ENCODE measurements around the gene FGF12. TPM values are rescaled to one million over a fixed set of nuclear protein-coding genes. Genes with fewer than 3 reads are reported as not detected.

The FGF12 gene
- total and polyA plus RNA-seq, 11 donors, result 21.8 to 420 (median 265) TPM

GRCh38 chr3:192133271-192133670 lies 594.1 kb downstream of the FGF12 start:
- Histone ChIP-seq H3K36me3 (no peaks in the 10 kb centered on the region), H3K9me3 (no peaks in the 10 kb centered on the region), H3K4me1 (no peaks in the 10 kb centered on the region), H3K4me3 (no peak overlapping the region), H3K27ac (no peak overlapping the region), H3K27me3 (no peaks in the 10 kb centered on the region)
- DNase-seq (no peak), ATAC-seq (no peak)
- TF ChIP-seq CTCF (IDR thresholded peaks at IDR 0.05) (no peak), POLR2A (IDR thresholded peaks at IDR 0.05) (no peak)
- 83 to 95% (median 88%) methylated on average over 4 of the region's 4 CpGs for WGBS, 4 donors
- intact Hi-C loops (cut with DNase I), result loop anchor here in 7 of 10 donors (5.0 to 10.0 kb wide), 4 partner anchors 52 to 312 kb away; no protein-coding TSS in a partner anchor

DNA sequence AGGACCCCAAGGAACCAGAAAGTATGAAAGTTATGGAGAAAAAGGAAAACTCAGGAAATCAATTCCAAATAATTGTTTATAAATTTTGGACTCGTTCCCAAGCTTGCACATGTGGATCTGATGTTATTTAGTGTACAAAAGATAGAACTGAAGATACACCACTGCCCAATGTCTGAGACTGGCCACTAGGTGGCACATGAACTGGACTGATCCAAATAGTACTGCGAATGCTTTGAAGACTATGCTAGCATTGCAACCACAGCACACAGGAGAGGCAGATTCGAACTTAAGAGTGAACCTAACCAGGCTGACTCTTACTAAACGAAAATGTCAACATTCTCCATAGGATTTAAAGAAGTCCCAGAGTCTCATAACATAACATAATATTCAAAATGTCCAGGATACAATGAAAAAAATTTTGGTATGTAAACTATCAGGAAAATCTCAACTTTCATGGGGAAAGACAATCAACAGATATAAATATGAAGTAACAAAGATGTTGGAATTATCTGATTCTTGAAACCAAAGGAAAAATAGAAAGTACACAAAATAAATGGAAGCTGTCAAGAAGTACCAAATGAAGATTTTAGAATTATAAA lies 596.7 kb downstream of the FGF12 start:
- no peak overlapping the region for H3K4me3 ChIP-seq
- peak in 4 of 5 donors; percentile 19 to 48 (median 43) for DNase-seq

DNA sequence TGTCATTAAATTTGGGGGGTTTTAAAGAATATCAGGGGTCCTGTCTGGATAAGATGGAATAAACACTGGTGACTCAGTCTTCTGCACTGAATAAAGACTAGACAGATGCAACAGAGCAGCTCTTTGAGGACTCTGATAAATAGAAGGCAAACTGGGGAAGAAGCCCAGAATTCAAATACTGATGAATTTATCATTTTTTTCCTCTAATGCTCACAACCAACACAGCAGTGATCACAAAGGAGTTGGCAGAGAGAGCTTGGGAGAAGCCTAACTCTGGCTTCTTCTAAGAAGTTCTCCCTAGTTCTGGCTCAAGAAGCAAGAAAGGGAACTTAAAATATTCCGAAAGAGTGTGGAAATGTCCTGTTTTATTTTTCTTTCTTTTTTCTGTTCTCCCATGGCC lies 597.8 kb downstream of the FGF12 start:
- no peak overlapping the region for H3K4me3 ChIP-seq
- H3K27ac ChIP-seq, result no peak overlapping the region
- ATAC-seq (no peak), DNase-seq (no peak)
- WGBS, 4 donors, result 80 to 100% (median 90%) methylated on average over 1 of the region's 1 CpG
- H3K27me3 ChIP-seq, result no peaks in the 10 kb centered on the region
- H3K4me1 ChIP-seq, result no peaks in the 10 kb centered on the region
- no peaks in the 10 kb centered on the region for H3K36me3 ChIP-seq
- TF ChIP-seq CTCF (IDR thresholded peaks at IDR 0.05) (no peak), POLR2A (IDR thresholded peaks at IDR 0.05) (no peak)
- H3K9me3 ChIP-seq, result no peaks in the 10 kb centered on the region
- intact Hi-C loops (cut with DNase I), result loop anchor here in 4 of 10 donors (2.0 to 10.0 kb wide), 4 partner anchors 295 to 715 kb away; no protein-coding TSS in a partner anchor

More for the DNA sequence above, 596.7 kb downstream of the FGF12 start:
- H3K9me3 ChIP-seq, result no peaks in the 10 kb centered on the region
- H3K27ac ChIP-seq, result no peak overlapping the region
- WGBS, 4 donors, result 18 to 28% (median 26%) methylated on average over 4 of the region's 4 CpGs
- ATAC-seq, result peak in 3 of 4 donors; percentile 77 to 87 (median 81)
- intact Hi-C loops (cut with DNase I), result loop anchor here in 9 of 10 donors (1.0 to 10.0 kb wide), 6 partner anchors 54 to 314 kb away; no protein-coding TSS in a partner anchor
- H3K4me1 ChIP-seq, result no peaks in the 10 kb centered on the region
- no peaks in the 10 kb centered on the region for H3K27me3 ChIP-seq
- no peaks in the 10 kb centered on the region for H3K36me3 ChIP-seq
- no peak for TF ChIP-seq POLR2A (IDR thresholded peaks at IDR 0.05)
- TF ChIP-seq CTCF (IDR thresholded peaks at IDR 0.05), result peak; percentile 64 to 83 (median 74)

GRCh38 chr3:192128922-192129321 lies 598.4 kb downstream of the FGF12 start:
- 67 to 76% (median 70%) methylated on average over 4 of the region's 4 CpGs for WGBS, 4 donors
- H3K27me3 ChIP-seq, result no peaks in the 10 kb centered on the region
- no peaks in the 10 kb centered on the region for H3K36me3 ChIP-seq
- ATAC-seq (no peak), DNase-seq (no peak)
- H3K4me3 ChIP-seq, result no peak overlapping the region
- no peaks in the 10 kb centered on the region for H3K9me3 ChIP-seq
- H3K27ac ChIP-seq, result no peak overlapping the region
- TF ChIP-seq CTCF (IDR thresholded peaks at IDR 0.05) (no peak), POLR2A (IDR thresholded peaks at IDR 0.05) (no peak)
- intact Hi-C loops (cut with DNase I), result loop anchor here in 4 of 10 donors (2.0 to 10.0 kb wide), 4 partner anchors 296 to 714 kb away; no protein-coding TSS in a partner anchor
- H3K4me1 ChIP-seq, result no peaks in the 10 kb centered on the region
